ENCODE measurements around the gene CDSN. TPM values are rescaled to one million over a fixed set of nuclear protein-coding genes. Genes with fewer than 3 reads are reported as not detected.

The CDSN gene
- total RNA-seq, 1 experiment from 2014 or later = 0.12 TPM

DNA sequence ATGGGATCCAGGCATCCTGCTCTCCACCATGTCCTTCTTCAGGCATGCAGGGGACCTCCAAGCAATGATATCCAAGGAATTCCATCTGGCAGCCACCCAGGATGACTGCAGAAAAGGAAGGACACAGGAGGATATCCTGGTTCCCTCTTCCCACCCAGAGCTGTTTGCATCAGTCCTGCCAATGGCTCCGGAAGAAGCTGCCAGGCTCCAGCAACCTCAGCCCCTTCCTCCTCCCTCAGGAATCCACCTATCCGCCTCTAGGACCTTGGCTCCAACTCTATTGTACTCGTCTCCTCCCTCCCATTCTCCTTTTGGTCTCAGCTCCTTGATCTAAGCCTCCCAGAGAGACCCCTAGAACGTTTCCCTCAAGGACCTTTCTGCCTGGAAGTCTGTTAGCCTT lies 19.4 kb upstream of the CDSN start:
- H2AFZ ChIP-seq (ENCODE audit: low read depth, low read length, poor library complexity, severe bottlenecking) = no peak overlapping the region
- ChIA-PET CTCF (interaction anchor here (0.7 to 1.0 kb wide), 2 partner anchors 8 to 227 kb away, joined by 3 to 4 read pairs; no protein-coding TSS in a partner anchor), RAD21 (ENCODE audit: low non-redundant PET in 1 of 2, low total read pairs in 2 of 2, uncharacterized antibody in 2 of 2, unreplicated experiment in 2 of 2) (no interaction called here), POLR2A (no interaction called here)
- intact Hi-C loops (cut with micrococcal nuclease) = no loop called here
- H3K27ac ChIP-seq (ENCODE audit: low read depth, low read length) = no peak overlapping the region
- BruUV-seq (replicated peaks) = no TSS peak
- H3K4me3 ChIP-seq (replicated peaks in 1 of 2; ENCODE audit: low read depth in 1 of 2, low read length in 2 of 2) = no peak overlapping the region
- 0 out of 4 replicates have a peak, but pooled peaks cover 0 to 3% of the 10 kb centered on the region in 2 experiments for H3K36me3 ChIP-seq (ENCODE audit: control insufficient read depth in 1 of 2, insufficient read depth in 2 of 2, low read length in 2 of 2)
- TF ChIP-seq ZBTB33 (IDR thresholded peaks at IDR 0.05; ENCODE audit: extremely low read depth, insufficient replicate concordance, low read length) = no peak
- no peak for TF ChIP-seq FOSL1 (IDR thresholded peaks at IDR 0.05; ENCODE audit: low read depth)
- TF ChIP-seq ELF1 (IDR thresholded peaks at IDR 0.05; ENCODE audit: borderline replicate concordance, low read depth) = no peak
- no peak for TF ChIP-seq EGR1 (IDR thresholded peaks at IDR 0.05; ENCODE audit: low read depth)
- TF ChIP-seq YY1 (IDR thresholded peaks at IDR 0.05; ENCODE audit: extremely low read depth, insufficient replicate concordance, low read depth, low read length) = no peak
- TF ChIP-seq, protein P1, sequence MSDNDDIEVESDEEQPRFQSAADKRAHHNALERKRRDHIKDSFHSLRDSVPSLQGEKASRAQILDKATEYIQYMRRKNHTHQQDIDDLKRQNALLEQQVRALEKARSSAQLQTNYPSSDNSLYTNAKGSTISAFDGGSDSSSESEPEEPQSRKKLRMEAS (IDR thresholded peaks at IDR 0.05) = no peak
- TF ChIP-seq ZNF274 (IDR thresholded peaks at IDR 0.05; ENCODE audit: low read depth, low read length) = no peak
- no peak for TF ChIP-seq REST (IDR thresholded peaks at IDR 0.05; ENCODE audit: low read depth)
- no peak for TF ChIP-seq CEBPB (IDR thresholded peaks at IDR 0.05; ENCODE audit: low read depth)
- no peak for TF ChIP-seq ZFX (IDR thresholded peaks at IDR 0.05)
- TF ChIP-seq JUND (IDR thresholded peaks at IDR 0.05) = no peak
- TF ChIP-seq SIN3A (IDR thresholded peaks at IDR 0.05; ENCODE audit: low read depth) = no peak
- TF ChIP-seq, protein P2, sequence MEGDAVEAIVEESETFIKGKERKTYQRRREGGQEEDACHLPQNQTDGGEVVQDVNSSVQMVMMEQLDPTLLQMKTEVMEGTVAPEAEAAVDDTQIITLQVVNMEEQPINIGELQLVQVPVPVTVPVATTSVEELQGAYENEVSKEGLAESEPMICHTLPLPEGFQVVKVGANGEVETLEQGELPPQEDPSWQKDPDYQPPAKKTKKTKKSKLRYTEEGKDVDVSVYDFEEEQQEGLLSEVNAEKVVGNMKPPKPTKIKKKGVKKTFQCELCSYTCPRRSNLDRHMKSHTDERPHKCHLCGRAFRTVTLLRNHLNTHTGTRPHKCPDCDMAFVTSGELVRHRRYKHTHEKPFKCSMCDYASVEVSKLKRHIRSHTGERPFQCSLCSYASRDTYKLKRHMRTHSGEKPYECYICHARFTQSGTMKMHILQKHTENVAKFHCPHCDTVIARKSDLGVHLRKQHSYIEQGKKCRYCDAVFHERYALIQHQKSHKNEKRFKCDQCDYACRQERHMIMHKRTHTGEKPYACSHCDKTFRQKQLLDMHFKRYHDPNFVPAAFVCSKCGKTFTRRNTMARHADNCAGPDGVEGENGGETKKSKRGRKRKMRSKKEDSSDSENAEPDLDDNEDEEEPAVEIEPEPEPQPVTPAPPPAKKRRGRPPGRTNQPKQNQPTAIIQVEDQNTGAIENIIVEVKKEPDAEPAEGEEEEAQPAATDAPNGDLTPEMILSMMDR (IDR thresholded peaks at IDR 0.05 in 2 of 3, conservative IDR thresholded peaks at IDR 0.05 in 1 of 3; ENCODE audit: borderline replicate concordance in 1 of 3, insufficient read depth in 1 of 3, low read depth in 2 of 3, low read length in 2 of 3) = no peak
- no peak for TF ChIP-seq SP1 (IDR thresholded peaks at IDR 0.05; ENCODE audit: low read depth)
- TF ChIP-seq TCF7L2 (IDR thresholded peaks at IDR 0.05; ENCODE audit: borderline replicate concordance, extremely low read depth, insufficient read depth, insufficient read length) = no peak
- TF ChIP-seq ATF3 (IDR thresholded peaks at IDR 0.05) = no peak
- no peak for TF ChIP-seq EZH2 (IDR thresholded peaks at IDR 0.05)
- no peak for TF ChIP-seq POLR2A (IDR thresholded peaks at IDR 0.05; ENCODE audit: borderline replicate concordance, extremely low read depth, insufficient read depth, insufficient read length)
- DNase-seq (ENCODE audit: low read depth, low spot score) (no peak), ATAC-seq (no peak)
- H3K79me2 ChIP-seq (ENCODE audit: insufficient read depth, low read length) = no peaks in the 10 kb centered on the region
- H3K4me1 ChIP-seq (ENCODE audit: control insufficient read depth in 1 of 2, insufficient read depth in 2 of 2, low read length in 2 of 2) = peaks cover 4 to 13% of the 10 kb centered on the region in 2 experiments; a peak in 3 of 4 replicates
- no peak overlapping the region for H3K4me2 ChIP-seq (ENCODE audit: low read length)
- H3K9me3 ChIP-seq (ENCODE audit: control insufficient read depth in 1 of 2, insufficient read depth in 1 of 2, low read depth in 1 of 2, low read length in 2 of 2) = no peaks in the 10 kb centered on the region
- no peaks in the 10 kb centered on the region for H4K20me1 ChIP-seq (ENCODE audit: insufficient read depth)
- no peaks in the 10 kb centered on the region for H3K9me2 ChIP-seq (ENCODE audit: insufficient read depth)
- no peaks in the 10 kb centered on the region for H3K27me3 ChIP-seq (ENCODE audit: insufficient read depth, low read length)
- no peak overlapping the region for H3K9ac ChIP-seq (ENCODE audit: low read length)
